Subcutaneous adipose tissue (tissue), 4 donors: ENCODE measurements around the gene CPXM1. TPM values are rescaled to one million over a fixed set of nuclear protein-coding genes. Genes with fewer than 3 reads are reported as not detected.

ENCODE experiments used
- total RNA-seq, 4 donors: library from RNA; depleted of rRNA; stranded (reverse); fragments of >200 nt; gene quantifications; one replicate each; pipeline ENCODE4 v1.1.0, GENCODE V29; 2016
- TF ChIP-seq, protein P1 (sequence below): fragments of 450-650 bp; IDR thresholded peaks from one replicate; pipeline ENCODE4 v1.5.1; 2016; ENCODE audit warnings: low read depth, mild to moderate bottlenecking, control low read depth, antibody characterized with exemption, moderate library complexity

The CPXM1 gene
- total RNA-seq, 4 donors from 2014 or later: 9.8 to 85.5 (median 19.9) TPM

DNA sequence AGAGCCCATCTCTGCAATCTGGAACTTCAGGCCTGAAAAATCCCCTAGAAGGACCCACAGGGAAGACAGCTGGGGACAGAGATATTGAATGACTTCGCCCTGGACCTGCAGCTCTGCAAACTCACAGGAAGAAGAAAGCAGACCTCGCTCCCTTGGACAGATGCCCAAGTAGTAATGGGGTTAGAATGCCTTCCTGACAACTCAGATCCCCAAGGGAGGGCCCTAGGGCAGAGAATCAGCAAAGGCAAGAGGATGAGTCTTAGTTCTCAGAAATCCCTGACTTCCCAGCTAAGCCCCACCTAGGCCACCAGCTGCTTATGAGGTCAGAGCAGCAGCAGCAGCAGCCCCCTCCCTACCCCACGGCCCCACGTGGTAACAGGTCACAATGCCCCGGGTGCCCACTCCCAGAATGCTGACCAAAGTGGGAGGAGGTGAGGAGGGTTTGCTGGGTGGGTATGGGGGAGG is 14.2 kb upstream of the CPXM1 start, which contains the start of gene C20orf141:
Gene C20orf141, plus strand, starts transcription at position 401 of the 465 bp plus-strand sequence. CDS start 198 bp downstream, outside the sequence.
- TF ChIP-seq, protein P1, sequence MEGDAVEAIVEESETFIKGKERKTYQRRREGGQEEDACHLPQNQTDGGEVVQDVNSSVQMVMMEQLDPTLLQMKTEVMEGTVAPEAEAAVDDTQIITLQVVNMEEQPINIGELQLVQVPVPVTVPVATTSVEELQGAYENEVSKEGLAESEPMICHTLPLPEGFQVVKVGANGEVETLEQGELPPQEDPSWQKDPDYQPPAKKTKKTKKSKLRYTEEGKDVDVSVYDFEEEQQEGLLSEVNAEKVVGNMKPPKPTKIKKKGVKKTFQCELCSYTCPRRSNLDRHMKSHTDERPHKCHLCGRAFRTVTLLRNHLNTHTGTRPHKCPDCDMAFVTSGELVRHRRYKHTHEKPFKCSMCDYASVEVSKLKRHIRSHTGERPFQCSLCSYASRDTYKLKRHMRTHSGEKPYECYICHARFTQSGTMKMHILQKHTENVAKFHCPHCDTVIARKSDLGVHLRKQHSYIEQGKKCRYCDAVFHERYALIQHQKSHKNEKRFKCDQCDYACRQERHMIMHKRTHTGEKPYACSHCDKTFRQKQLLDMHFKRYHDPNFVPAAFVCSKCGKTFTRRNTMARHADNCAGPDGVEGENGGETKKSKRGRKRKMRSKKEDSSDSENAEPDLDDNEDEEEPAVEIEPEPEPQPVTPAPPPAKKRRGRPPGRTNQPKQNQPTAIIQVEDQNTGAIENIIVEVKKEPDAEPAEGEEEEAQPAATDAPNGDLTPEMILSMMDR: no peak

DNA sequence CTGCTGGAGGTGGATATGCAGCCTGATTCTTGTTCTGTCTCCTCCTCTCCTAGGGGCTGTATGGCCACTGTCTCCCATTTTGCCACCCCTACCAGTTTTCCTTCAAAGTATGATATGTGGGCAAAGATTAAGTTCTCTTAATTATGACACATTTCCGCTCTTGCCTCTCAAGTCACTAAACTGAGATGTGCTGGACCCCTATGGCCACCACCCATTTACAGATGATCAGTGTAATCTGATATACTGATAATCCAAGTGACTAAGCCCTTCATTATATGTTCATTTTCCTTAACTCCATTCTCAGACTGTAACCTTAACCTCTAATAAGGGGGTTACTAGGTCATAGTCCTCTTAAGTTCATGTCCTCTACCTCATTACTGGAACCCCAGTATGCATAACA is 13.6 kb upstream of the CPXM1 start:
- TF ChIP-seq, protein P1: no peak

DNA sequence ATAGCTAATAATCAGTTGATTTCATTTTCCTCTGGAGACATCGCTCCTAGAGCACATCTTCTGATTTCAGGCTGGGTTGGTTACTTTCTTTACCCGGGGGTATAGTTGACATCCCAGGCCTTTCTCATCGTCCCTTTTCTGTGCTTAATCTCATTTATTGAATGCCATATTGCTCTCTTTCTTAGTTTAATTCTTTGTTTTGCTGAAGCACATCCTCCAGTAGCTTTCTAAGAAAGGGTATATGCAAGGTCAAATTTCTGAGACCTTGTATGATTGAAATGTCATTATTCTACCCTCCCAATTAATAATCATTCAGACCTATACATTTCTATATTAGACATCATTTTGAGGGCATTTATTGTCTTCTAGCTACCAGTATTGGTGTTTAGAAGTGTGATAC is 11.8 kb upstream of the CPXM1 start:
- TF ChIP-seq, protein P1: no peak

DNA sequence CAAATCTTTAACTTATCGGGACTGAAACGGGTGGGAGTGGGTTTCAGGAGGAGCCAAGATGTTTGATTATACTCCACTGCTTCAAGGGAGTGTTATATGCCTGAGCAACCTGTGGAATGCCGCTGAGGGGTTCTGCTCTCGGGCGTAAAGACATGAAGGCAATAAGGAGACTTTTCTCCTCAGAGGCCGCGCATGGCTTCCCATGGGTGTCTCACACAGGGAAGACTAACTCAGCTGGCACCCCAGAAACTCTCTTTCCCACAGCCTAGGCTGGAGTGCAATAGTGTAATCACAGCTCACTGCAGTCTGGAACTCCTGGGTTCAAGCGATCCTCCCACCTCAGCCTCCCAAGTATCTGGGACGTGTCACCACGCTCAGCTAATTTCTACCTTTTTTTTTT is 9.3 kb upstream of the CPXM1 start:
- TF ChIP-seq, protein P1: no peak

DNA sequence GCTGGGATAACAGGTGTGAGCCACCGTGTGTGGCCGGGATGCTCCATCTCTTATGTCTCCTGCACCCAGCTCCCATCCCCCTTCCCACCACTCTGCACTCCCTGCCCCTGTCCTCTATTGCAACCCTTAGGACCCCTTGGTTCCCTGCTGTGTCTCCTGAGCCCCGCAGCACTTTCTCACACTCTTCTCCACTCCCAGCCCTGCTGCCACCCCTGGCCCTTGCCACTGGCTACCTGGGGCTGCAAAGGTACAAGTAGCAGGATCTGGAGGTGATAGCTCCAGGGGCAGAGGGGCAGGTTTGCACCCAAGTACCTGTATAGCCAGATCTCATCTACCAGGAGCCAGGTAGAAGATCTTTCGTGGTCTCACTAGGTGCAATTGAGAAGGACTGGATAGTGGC is 6.6 kb upstream of the CPXM1 start:
- TF ChIP-seq, protein P1: no peak

DNA sequence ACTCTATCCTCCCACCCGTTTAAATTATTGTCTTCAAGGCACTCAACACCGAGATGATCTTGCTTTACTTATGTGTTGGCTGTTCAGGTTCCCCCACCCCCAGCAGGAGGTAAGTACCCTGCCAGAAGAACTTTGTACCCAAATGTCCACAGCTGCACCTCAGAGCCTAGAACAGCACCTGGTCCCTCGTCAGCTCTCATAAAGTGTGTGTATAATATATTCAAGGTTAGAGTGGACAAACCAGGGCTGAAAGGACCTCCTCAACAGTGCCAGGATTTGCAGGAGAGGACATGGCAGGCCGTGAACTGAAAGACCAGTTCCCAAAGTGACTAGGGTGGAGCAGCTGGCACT is 5.9 kb upstream of the CPXM1 start:
- TF ChIP-seq, protein P1: no peak

DNA sequence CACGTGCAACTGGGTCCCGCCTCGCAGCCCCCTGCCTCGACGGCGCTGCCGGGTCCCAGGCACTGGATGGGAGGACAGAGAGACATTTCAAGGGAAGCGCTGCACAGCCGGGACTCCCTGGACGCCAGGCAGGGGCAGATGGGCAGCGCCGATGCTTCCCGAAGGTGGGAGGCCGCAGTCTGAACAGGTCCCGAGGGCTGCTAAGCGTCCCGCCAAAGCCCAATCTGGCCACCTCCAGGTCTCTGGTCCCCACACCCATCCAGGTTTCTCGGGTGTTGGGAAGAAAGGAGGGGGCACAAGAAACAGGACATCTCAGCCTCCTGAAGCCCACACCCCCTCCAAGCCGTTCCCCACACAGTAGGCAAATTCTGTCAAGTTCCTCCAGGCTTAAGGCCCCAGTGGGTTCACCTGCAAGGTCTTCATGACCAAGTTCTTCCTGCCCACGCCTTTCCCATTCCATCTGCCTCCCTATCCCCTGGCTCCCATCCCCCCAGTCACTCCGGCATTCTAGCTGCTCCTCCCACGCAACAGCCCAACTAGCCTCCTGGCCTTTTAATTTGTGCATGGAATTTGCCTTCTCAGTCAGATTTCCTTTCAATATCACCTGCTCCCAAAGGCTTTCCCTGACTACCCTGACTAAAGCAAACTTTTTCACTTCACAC is 5.4 kb upstream of the CPXM1 start:
- TF ChIP-seq, protein P1: no peak
